ENCODE data around the gene FNIP1.
A peak's percentile ranks its signal among the peaks of the same experiment; 100 is the strongest.

- peak; percentile 28; the same call in 1 of the 2 replicates for TF ChIP-seq ZNF768 (CRISPR knock-in tag; IDR thresholded peaks at IDR 0.05)
- no peak for TF ChIP-seq HOXA7 (CRISPR knock-in tag; IDR thresholded peaks at IDR 0.05)
- no peak for TF ChIP-seq ZNF274 (CRISPR knock-in tag; IDR thresholded peaks at IDR 0.05)
- no peak for TF ChIP-seq SMC3 (IDR thresholded peaks at IDR 0.05; ENCODE audit: low read length)
- no peak for TF ChIP-seq PBX2 (CRISPR knock-in tag; IDR thresholded peaks at IDR 0.05)
- TF ChIP-seq ZBTB33 (CRISPR knock-in tag; IDR thresholded peaks at IDR 0.05), result no peak; the same call in 1 of the 2 replicates
- TF ChIP-seq KLF15 (CRISPR knock-in tag; IDR thresholded peaks at IDR 0.05; ENCODE audit: borderline replicate concordance), result 0 out of 2 replicates have a peak, but pooled peaks have one; percentile 19
- TF ChIP-seq, protein P1, sequence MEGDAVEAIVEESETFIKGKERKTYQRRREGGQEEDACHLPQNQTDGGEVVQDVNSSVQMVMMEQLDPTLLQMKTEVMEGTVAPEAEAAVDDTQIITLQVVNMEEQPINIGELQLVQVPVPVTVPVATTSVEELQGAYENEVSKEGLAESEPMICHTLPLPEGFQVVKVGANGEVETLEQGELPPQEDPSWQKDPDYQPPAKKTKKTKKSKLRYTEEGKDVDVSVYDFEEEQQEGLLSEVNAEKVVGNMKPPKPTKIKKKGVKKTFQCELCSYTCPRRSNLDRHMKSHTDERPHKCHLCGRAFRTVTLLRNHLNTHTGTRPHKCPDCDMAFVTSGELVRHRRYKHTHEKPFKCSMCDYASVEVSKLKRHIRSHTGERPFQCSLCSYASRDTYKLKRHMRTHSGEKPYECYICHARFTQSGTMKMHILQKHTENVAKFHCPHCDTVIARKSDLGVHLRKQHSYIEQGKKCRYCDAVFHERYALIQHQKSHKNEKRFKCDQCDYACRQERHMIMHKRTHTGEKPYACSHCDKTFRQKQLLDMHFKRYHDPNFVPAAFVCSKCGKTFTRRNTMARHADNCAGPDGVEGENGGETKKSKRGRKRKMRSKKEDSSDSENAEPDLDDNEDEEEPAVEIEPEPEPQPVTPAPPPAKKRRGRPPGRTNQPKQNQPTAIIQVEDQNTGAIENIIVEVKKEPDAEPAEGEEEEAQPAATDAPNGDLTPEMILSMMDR (CRISPR knock-in tag; IDR thresholded peaks at IDR 0.05), result peak; percentile 43
- 0 out of 2 replicates have a peak, but pooled peaks have one; percentile 18 for TF ChIP-seq CBFB (CRISPR knock-in tag; IDR thresholded peaks at IDR 0.05)
- TF ChIP-seq, protein P2, sequence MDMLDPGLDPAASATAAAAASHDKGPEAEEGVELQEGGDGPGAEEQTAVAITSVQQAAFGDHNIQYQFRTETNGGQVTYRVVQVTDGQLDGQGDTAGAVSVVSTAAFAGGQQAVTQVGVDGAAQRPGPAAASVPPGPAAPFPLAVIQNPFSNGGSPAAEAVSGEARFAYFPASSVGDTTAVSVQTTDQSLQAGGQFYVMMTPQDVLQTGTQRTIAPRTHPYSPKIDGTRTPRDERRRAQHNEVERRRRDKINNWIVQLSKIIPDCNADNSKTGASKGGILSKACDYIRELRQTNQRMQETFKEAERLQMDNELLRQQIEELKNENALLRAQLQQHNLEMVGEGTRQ (IDR thresholded peaks at IDR 0.05; ENCODE audit: low read depth, low read length), result peak; percentile 76
- TF ChIP-seq, protein P2 (CRISPR knock-in tag; IDR thresholded peaks at IDR 0.05; ENCODE audit: borderline replicate concordance), result peak; percentile 85
- TF ChIP-seq CHD2 (IDR thresholded peaks at IDR 0.05; ENCODE audit: low read depth, low read length), result peak; percentile 93
- peak; percentile 93; the same call in 1 of the 2 replicates for TF ChIP-seq HOMEZ (CRISPR knock-in tag; IDR thresholded peaks at IDR 0.05; ENCODE audit: low read depth)
These were observed 161.7 kb downstream of the FNIP1 start, which contains the start of gene RAPGEF6 for GRCh38 chr5:131634996-131635683.

Measured in HepG2 (cell line).